Activated T-helper 2 cell treated with anti-CD3 and anti-CD28 coated beads, Interferon-gamma antibody, Interleukin-2, Interleukin-4, amounts not matched to agents 10 μg/mL and 5 μg/mL and 100 μg/mL, durations not matched to agents 14 hours and 24 hours and 36 hours (primary cell): Measurements from ENCODE around the gene IGFL3. TPM values are rescaled to one million over a fixed set of nuclear protein-coding genes. Genes with fewer than 3 reads are reported as not detected.

ENCODE experiments used
- DNase-seq: peaks from one replicate; pipeline ENCODE4 v3.0.0; 2021; ENCODE audit warnings: low spot score
- H3K27ac Mint-ChIP-seq: one replicate; pipeline ENCODE4 v1.8.0; 2021; ENCODE audit warnings: mixed read lengths
- H3K27me3 Mint-ChIP-seq: one replicate; pipeline ENCODE4 v1.8.0; 2021; ENCODE audit warnings: low read depth, mixed read lengths
- H3K36me3 Mint-ChIP-seq: one replicate; pipeline ENCODE4 v1.8.0; 2021; ENCODE audit warnings: low read depth, mixed read lengths
- H3K4me1 Mint-ChIP-seq: one replicate; pipeline ENCODE4 v1.8.0; 2021; ENCODE audit warnings: low read depth, mixed read lengths
- H3K4me3 Mint-ChIP-seq: one replicate; pipeline ENCODE4 v1.8.0; 2021; ENCODE audit warnings: low read depth, mild to moderate bottlenecking, moderate library complexity, mixed read lengths
- H3K9me3 Mint-ChIP-seq: one replicate; pipeline ENCODE4 v1.8.0; 2021; ENCODE audit warnings: mixed read lengths
- intact Hi-C: fragments of 100-400 bp; cut with micrococcal nuclease; formaldehyde crosslinking; loops from one replicate; pipeline ENCODE4 v1.15.1; 2023
- total RNA-seq: library from RNA; stranded (reverse); gene quantifications from 2 replicates; pipeline ENCODE4 v1.2.3, GENCODE V29; 2022

IGFL3 gene
- total RNA-seq, 1 donor from 2014 or later, result not detected

- Mint-ChIP-seq H3K27ac (no peak overlapping the region), H3K27me3 (peaks cover 26% of the 10 kb centered on the region), H3K4me1 (peaks cover 6% of the 10 kb centered on the region)
Measured at GRCh38 chr19:46141421-46141820, 16.9 kb upstream of the IGFL3 start.

GRCh38 chr19:46137915-46138473 lies 13.5 kb upstream of the IGFL3 start:
- Mint-ChIP-seq H3K27ac (no peak overlapping the region), H3K4me3 (no peak overlapping the region), H3K4me1 (peaks cover 9% of the 10 kb centered on the region), H3K27me3 (peaks cover 18% of the 10 kb centered on the region), H3K36me3 (no peaks in the 10 kb centered on the region), H3K9me3 (no peaks in the 10 kb centered on the region)
- intact Hi-C loops, result no loop called here
- DNase-seq, result no peak

More at GRCh38 chr19:46141421-46141820, 16.9 kb upstream of the IGFL3 start:
- Mint-ChIP-seq H3K36me3 (no peaks in the 10 kb centered on the region), H3K4me3 (no peak overlapping the region), H3K9me3 (no peaks in the 10 kb centered on the region)
- intact Hi-C loops, result no loop called here
- no peak for DNase-seq

GRCh38 chr19:46134527-46134926 lies 10.0 kb upstream of the IGFL3 start:
- H3K4me3 Mint-ChIP-seq, result no peak overlapping the region
- H3K27me3 Mint-ChIP-seq, result peaks cover 24% of the 10 kb centered on the region
- intact Hi-C loops, result no loop called here
- no peaks in the 10 kb centered on the region for H3K9me3 Mint-ChIP-seq
- no peak for DNase-seq
- H3K4me1 Mint-ChIP-seq, result peaks cover 9% of the 10 kb centered on the region
- H3K36me3 Mint-ChIP-seq, result no peaks in the 10 kb centered on the region
- H3K27ac Mint-ChIP-seq, result no peak overlapping the region

- intact Hi-C loops, result no loop called here
- peaks cover 9% of the 10 kb centered on the region for H3K4me1 Mint-ChIP-seq
- no peaks in the 10 kb centered on the region for H3K9me3 Mint-ChIP-seq
- H3K27me3 Mint-ChIP-seq, result peaks cover 30% of the 10 kb centered on the region
- no peak for DNase-seq
- H3K36me3 Mint-ChIP-seq, result no peaks in the 10 kb centered on the region
- H3K4me3 Mint-ChIP-seq, result no peak overlapping the region
- no peak overlapping the region for H3K27ac Mint-ChIP-seq
Measured at GRCh38 chr19:46133777-46134241, 9.3 kb upstream of the IGFL3 start.

- H3K27me3 Mint-ChIP-seq, result peaks cover 36% of the 10 kb centered on the region
- intact Hi-C loops, result no loop called here
- no peak overlapping the region for H3K27ac Mint-ChIP-seq
- no peaks in the 10 kb centered on the region for H3K36me3 Mint-ChIP-seq
- DNase-seq, result no peak
- no peak overlapping the region for H3K4me3 Mint-ChIP-seq
- H3K4me1 Mint-ChIP-seq, result peaks cover 9% of the 10 kb centered on the region
- H3K9me3 Mint-ChIP-seq, result no peaks in the 10 kb centered on the region
Measured at GRCh38 chr19:46133101-46133627, 8.7 kb upstream of the IGFL3 start.

GRCh38 chr19:46132508-46133100 lies 8.1 kb upstream of the IGFL3 start:
- intact Hi-C loops, result no loop called here
- peaks cover 4% of the 10 kb centered on the region for H3K4me1 Mint-ChIP-seq
- H3K27ac Mint-ChIP-seq, result no peak overlapping the region
- peaks cover 37% of the 10 kb centered on the region for H3K27me3 Mint-ChIP-seq
- no peak overlapping the region for H3K4me3 Mint-ChIP-seq
- no peak for DNase-seq
- H3K9me3 Mint-ChIP-seq, result no peaks in the 10 kb centered on the region
- H3K36me3 Mint-ChIP-seq, result no peaks in the 10 kb centered on the region

- peaks cover 39% of the 10 kb centered on the region for H3K27me3 Mint-ChIP-seq
- H3K4me3 Mint-ChIP-seq, result no peak overlapping the region
- DNase-seq, result no peak
- intact Hi-C loops, result no loop called here
- H3K4me1 Mint-ChIP-seq, result peaks cover 4% of the 10 kb centered on the region
- no peaks in the 10 kb centered on the region for H3K36me3 Mint-ChIP-seq
- no peak overlapping the region for H3K27ac Mint-ChIP-seq
- H3K9me3 Mint-ChIP-seq, result no peaks in the 10 kb centered on the region
Measured at GRCh38 chr19:46131485-46132143, 7.1 kb upstream of the IGFL3 start.

GRCh38 chr19:46126086-46126580 lies 1.6 kb upstream of the IGFL3 start:
- intact Hi-C loops, result no loop called here
- H3K9me3 Mint-ChIP-seq, result no peaks in the 10 kb centered on the region
- no peak overlapping the region for H3K27ac Mint-ChIP-seq
- H3K4me1 Mint-ChIP-seq, result no peaks in the 10 kb centered on the region
- H3K27me3 Mint-ChIP-seq, result peaks cover 58% of the 10 kb centered on the region
- no peaks in the 10 kb centered on the region for H3K36me3 Mint-ChIP-seq
- no peak for DNase-seq
- H3K4me3 Mint-ChIP-seq, result no peak overlapping the region

- Mint-ChIP-seq H3K4me1 (no peaks in the 10 kb centered on the region), H3K4me3 (no peak overlapping the region), H3K9me3 (no peaks in the 10 kb centered on the region), H3K27ac (no peak overlapping the region), H3K36me3 (no peaks in the 10 kb centered on the region), H3K27me3 (peaks cover 58% of the 10 kb centered on the region)
- no peak for DNase-seq
- intact Hi-C loops, result no loop called here
Measured at GRCh38 chr19:46125447-46125846, 959 bp upstream of the IGFL3 start.

GRCh38 chr19:46118136-46118535 lies 6.4 kb downstream of the IGFL3 start:
- Mint-ChIP-seq H3K4me1 (peaks cover 16% of the 10 kb centered on the region), H3K27ac (no peak overlapping the region), H3K27me3 (peaks cover 27% of the 10 kb centered on the region), H3K9me3 (no peaks in the 10 kb centered on the region), H3K4me3 (no peak overlapping the region), H3K36me3 (no peaks in the 10 kb centered on the region)
- intact Hi-C loops, result no loop called here
- DNase-seq, result no peak

GRCh38 chr19:46116121-46116520 lies 8.4 kb downstream of the IGFL3 start:
- intact Hi-C loops, result no loop called here
- Mint-ChIP-seq H3K9me3 (no peaks in the 10 kb centered on the region), H3K36me3 (no peaks in the 10 kb centered on the region), H3K4me1 (peaks cover 24% of the 10 kb centered on the region), H3K27ac (no peak overlapping the region), H3K4me3 (no peak overlapping the region), H3K27me3 (peaks cover 25% of the 10 kb centered on the region)
- no peak for DNase-seq

- Mint-ChIP-seq H3K27me3 (peaks cover 22% of the 10 kb centered on the region), H3K4me3 (no peak overlapping the region), H3K4me1 (peaks cover 24% of the 10 kb centered on the region), H3K36me3 (no peaks in the 10 kb centered on the region), H3K27ac (peak overlapping the region; percentile 3), H3K9me3 (no peaks in the 10 kb centered on the region)
- intact Hi-C loops, result loop anchor here (1.0 to 2.0 kb wide), 2 partner anchors 69 to 148 kb away; no protein-coding TSS in a partner anchor
- peak; percentile 14 for DNase-seq
Measured at GRCh38 chr19:46115396-46116106, 8.9 kb downstream of the IGFL3 start.
